Astrocyte (in vitro differentiated cells and primary cell): Measurements from ENCODE around the gene COG5.

Experiments
- CTCF ChIP-seq: IDR thresholded peaks from 2 replicates; pipeline ENCODE4 v1.5.1; 2011; ENCODE audit warnings: low read depth, mild to moderate bottlenecking, inconsistent platforms, low read length, moderate library complexity; ENCODE audit not compliant: insufficient read depth
- EZH2 ChIP-seq: IDR thresholded peaks from 2 replicates; pipeline ENCODE4 v1.6.1; 2012; ENCODE audit warnings: mild to moderate bottlenecking, low read length, inconsistent platforms; ENCODE audit not compliant: insufficient read depth

- TF ChIP-seq EZH2 (no peak), CTCF (no peak)
Measured at GRCh38 chr7:107593025-107593410, 29.3 kb upstream of the COG5 start.
